ENCODE results near the gene DIO1. TPM values are rescaled to one million over a fixed set of nuclear protein-coding genes. Genes with fewer than 3 reads are reported as not detected.

The DIO1 gene
- total and polyA plus RNA-seq, 9 of the 15 experiments (the other 6 are each of a cell fraction or from before 2014, with no cell fraction given): not detected

GRCh38 chr1:53946252-53947171 lies 52.5 kb downstream of the DIO1 start, which contains the start of gene LRRC42 (continued):
- TF ChIP-seq, protein P1, sequence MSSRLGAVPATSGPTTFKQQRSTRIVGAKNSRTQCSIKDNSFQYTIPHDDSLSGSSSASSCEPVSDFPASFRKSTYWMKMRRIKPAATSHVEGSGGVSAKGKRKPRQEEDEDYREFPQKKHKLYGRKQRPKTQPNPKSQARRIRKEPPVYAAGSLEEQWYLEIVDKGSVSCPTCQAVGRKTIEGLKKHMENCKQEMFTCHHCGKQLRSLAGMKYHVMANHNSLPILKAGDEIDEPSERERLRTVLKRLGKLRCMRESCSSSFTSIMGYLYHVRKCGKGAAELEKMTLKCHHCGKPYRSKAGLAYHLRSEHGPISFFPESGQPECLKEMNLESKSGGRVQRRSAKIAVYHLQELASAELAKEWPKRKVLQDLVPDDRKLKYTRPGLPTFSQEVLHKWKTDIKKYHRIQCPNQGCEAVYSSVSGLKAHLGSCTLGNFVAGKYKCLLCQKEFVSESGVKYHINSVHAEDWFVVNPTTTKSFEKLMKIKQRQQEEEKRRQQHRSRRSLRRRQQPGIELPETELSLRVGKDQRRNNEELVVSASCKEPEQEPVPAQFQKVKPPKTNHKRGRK (tag; IDR thresholded peaks at IDR 0.05): peak; percentile 73
- TF ChIP-seq DDX20 (tag; IDR thresholded peaks at IDR 0.05; ENCODE audit: low read depth) (no peak), ZNF75A (CRISPR knock-in tag; IDR thresholded peaks at IDR 0.05) (no peak), SIN3B (IDR thresholded peaks at IDR 0.05; ENCODE audit: low read depth) (peak; percentile 63), CBFA2T2 (conservative IDR thresholded peaks at IDR 0.05) (no peak), MYC (IDR thresholded peaks at IDR 0.05; ENCODE audit: low read depth, low read length) (0 out of 2 replicates have a peak, but pooled peaks have one; percentile 20), MYC (CRISPR knock-in tag; IDR thresholded peaks at IDR 0.05; ENCODE audit: borderline replicate concordance, low read depth) (no peak), SRSF9 (IDR thresholded peaks at IDR 0.05; ENCODE audit: borderline replicate concordance, low read depth, low read length) (no peak), ZBTB33 (CRISPR knock-in tag; IDR thresholded peaks at IDR 0.05) (0 out of 2 replicates have a peak, but pooled peaks have one; percentile 32), ZBTB34 (CRISPR knock-in tag; IDR thresholded peaks at IDR 0.05) (no peak), CREM (IDR thresholded peaks at IDR 0.05; ENCODE audit: low read depth) (no peak), CHD1 (IDR thresholded peaks at IDR 0.05; ENCODE audit: low read length) (no peak), ZNF696 (CRISPR knock-in tag; conservative IDR thresholded peaks at IDR 0.05) (no peak), ADNP (tag; IDR thresholded peaks at IDR 0.05) (no peak), ZNF589 (CRISPR knock-in tag; IDR thresholded peaks at IDR 0.05; ENCODE audit: low read depth) (no peak), ZNF175 (CRISPR knock-in tag; IDR thresholded peaks at IDR 0.05; ENCODE audit: low read depth) (no peak)
- TF ChIP-seq, protein P2, sequence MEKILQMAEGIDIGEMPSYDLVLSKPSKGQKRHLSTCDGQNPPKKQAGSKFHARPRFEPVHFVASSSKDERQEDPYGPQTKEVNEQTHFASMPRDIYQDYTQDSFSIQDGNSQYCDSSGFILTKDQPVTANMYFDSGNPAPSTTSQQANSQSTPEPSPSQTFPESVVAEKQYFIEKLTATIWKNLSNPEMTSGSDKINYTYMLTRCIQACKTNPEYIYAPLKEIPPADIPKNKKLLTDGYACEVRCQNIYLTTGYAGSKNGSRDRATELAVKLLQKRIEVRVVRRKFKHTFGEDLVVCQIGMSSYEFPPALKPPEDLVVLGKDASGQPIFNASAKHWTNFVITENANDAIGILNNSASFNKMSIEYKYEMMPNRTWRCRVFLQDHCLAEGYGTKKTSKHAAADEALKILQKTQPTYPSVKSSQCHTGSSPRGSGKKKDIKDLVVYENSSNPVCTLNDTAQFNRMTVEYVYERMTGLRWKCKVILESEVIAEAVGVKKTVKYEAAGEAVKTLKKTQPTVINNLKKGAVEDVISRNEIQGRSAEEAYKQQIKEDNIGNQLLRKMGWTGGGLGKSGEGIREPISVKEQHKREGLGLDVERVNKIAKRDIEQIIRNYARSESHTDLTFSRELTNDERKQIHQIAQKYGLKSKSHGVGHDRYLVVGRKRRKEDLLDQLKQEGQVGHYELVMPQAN (IDR thresholded peaks at IDR 0.05; ENCODE audit: borderline replicate concordance): 0 out of 2 replicates have a peak, but pooled peaks have one; percentile 33
